H1 (cell line): ENCODE data around the gene RMND5B. TPM values are rescaled to one million over a fixed set of nuclear protein-coding genes. Genes with fewer than 3 reads are reported as not detected.

Experiments used
- CTCF ChIA-PET: fragments of 300-600 bp; sonication (Branson Sonifier 250); formaldehyde crosslinking; loops from one replicate; lab custom pipeline; 2021; ENCODE audit not compliant: partially characterized antibody; lab: Charles Lee
- POLR2A ChIA-PET: fragments of 300-600 bp; sonication (Branson Sonifier 250); formaldehyde crosslinking; loops from one replicate; lab custom pipeline; 2021; ENCODE audit warnings: inconsistent platforms; ENCODE audit not compliant: partially characterized antibody; lab: Charles Lee
- DNase-seq, 2 experiments: peaks; one replicate each; pipeline versions ENCODE4 v3.0.0 to v3.0.0-alpha.2; 2010 to 2022; ENCODE audit warnings: low spot score in 2 of 2, low read depth in 1 of 2, mixed read lengths in 1 of 2
- FAIRE-seq: peaks from 2 replicates; lab custom pipeline; 2011; peaks lifted over from hg19 to GRCh38; lab: Jason Lieb, UNC
- H2AFZ ChIP-seq: 2 replicates; pipeline ENCODE4 v1.8.1; 2012; ENCODE audit warnings: low read length, inconsistent platforms
- H2AK5ac ChIP-seq: 2 replicates; pipeline ENCODE4 v1.6.1; 2013; ENCODE audit warnings: low read depth, low read length
- H2BK120ac ChIP-seq: replicated peaks from 2 replicates; pipeline ENCODE3; 2013; ENCODE audit warnings: low read depth, low read length, inconsistent platforms
- H2BK12ac ChIP-seq: 2 replicates; pipeline ENCODE4 v1.6.1; 2013; ENCODE audit warnings: low read depth, low read length
- H2BK15ac ChIP-seq: 2 replicates; pipeline ENCODE4 v1.6.1; 2013; ENCODE audit warnings: low read length
- H2BK20ac ChIP-seq: 2 replicates; pipeline ENCODE4 v1.6.1; 2013; ENCODE audit warnings: low read length
- H2BK5ac ChIP-seq: 2 replicates; pipeline ENCODE4 v1.6.1; 2013; ENCODE audit warnings: low read depth, low read length
- H3K14ac ChIP-seq: 2 replicates; pipeline ENCODE4 v1.6.1; 2013; ENCODE audit warnings: inconsistent platforms; ENCODE audit not compliant: insufficient read length
- H3K18ac ChIP-seq: 2 replicates; pipeline ENCODE4 v1.6.1; 2013; ENCODE audit warnings: low read length; ENCODE audit errors: extremely low read depth
- H3K23ac ChIP-seq: 2 replicates; pipeline ENCODE4 v1.6.1; 2013; ENCODE audit warnings: inconsistent platforms; ENCODE audit not compliant: insufficient read length
- H3K23me2 ChIP-seq: 2 replicates; pipeline ENCODE4 v1.6.1; 2013; ENCODE audit warnings: low read depth, low read length
- H3K27ac ChIP-seq: 2 replicates; pipeline ENCODE4 v1.6.1; 2011; ENCODE audit warnings: low read depth, low read length, inconsistent platforms
- H3K27me3 ChIP-seq, 4 experiments: replicated peaks in 1 of 4; 1 replicate in 1 of 4; 2 replicates in 3 of 4; pipeline versions ENCODE4 v1.6.1 to v1.8.1; 2011 to 2013; ENCODE audit warnings: low read length in 3 of 4, mild to moderate bottlenecking in 3 of 4, inconsistent platforms in 2 of 4, mixed read lengths in 2 of 4, moderate library complexity in 1 of 4; ENCODE audit not compliant: control insufficient read depth in 3 of 4, insufficient read depth in 3 of 4; ENCODE audit errors: extremely low read depth in 1 of 4
- H3K36me3 ChIP-seq, 4 experiments: 2 replicates each; pipeline versions ENCODE4 v1.6.1 to v1.8.1; 2011 to 2013; ENCODE audit warnings: mild to moderate bottlenecking in 4 of 4, low read length in 3 of 4, moderate library complexity in 2 of 4, control low read depth in 1 of 4, inconsistent platforms in 1 of 4; ENCODE audit not compliant: insufficient read depth in 4 of 4, control insufficient read depth in 2 of 4
- H3K4ac ChIP-seq: replicated peaks from 2 replicates; pipeline ENCODE3; 2013; ENCODE audit warnings: low read length, low read depth, mixed read lengths, inconsistent platforms; ENCODE audit not compliant: insufficient read length
- H3K4me1 ChIP-seq, 4 experiments: replicated peaks in 1 of 4; 1 replicate in 1 of 4; 2 replicates in 3 of 4; pipeline versions ENCODE4 v1.6.1 to v1.8.1; 2011 to 2013; ENCODE audit warnings: low read length in 3 of 4, inconsistent platforms in 2 of 4, mixed read lengths in 1 of 4; ENCODE audit not compliant: insufficient read depth in 4 of 4, control insufficient read depth in 3 of 4
- H3K4me2 ChIP-seq, 2 experiments: 2 replicates each; pipeline versions ENCODE4 v1.6.1 to v1.8.1; 2011 to 2013; ENCODE audit warnings: low read depth in 2 of 2, low read length in 2 of 2, control low read depth in 1 of 2, inconsistent platforms in 1 of 2, mild to moderate bottlenecking in 1 of 2; ENCODE audit not compliant: insufficient read depth in 1 of 2
- H3K4me3 ChIP-seq, 4 experiments: fragments of 200-600, 300-600 bp in 1 of 4; sonication (generic), shearing (Covaris generic), sonication (Bioruptor Twin) in 1 of 4; 2 replicates each; pipeline versions ENCODE4 v1.5.1 to v1.8.1; 2011 to 2016; ENCODE audit warnings: low read length in 4 of 4, low read depth in 3 of 4, control low read depth in 2 of 4, inconsistent platforms in 2 of 4, mild to moderate bottlenecking in 2 of 4, mixed read lengths in 1 of 4, moderate library complexity in 1 of 4; ENCODE audit not compliant: insufficient read depth in 2 of 4; ENCODE audit errors: extremely low read depth in 1 of 4
- H3K56ac ChIP-seq: replicated peaks from 2 replicates; pipeline ENCODE3; 2013; ENCODE audit warnings: low read depth, mild to moderate bottlenecking, mixed read lengths, low read length, inconsistent platforms; ENCODE audit not compliant: insufficient read length
- H3K79me1 ChIP-seq: 2 replicates; pipeline ENCODE4 v1.6.1; 2013; ENCODE audit warnings: low read depth, low read length, control low read depth
- H3K79me2 ChIP-seq, 2 experiments: 2 replicates each; pipeline versions ENCODE4 v1.6.1 to v1.8.1; 2012 to 2013; ENCODE audit warnings: low read length in 2 of 2, mild to moderate bottlenecking in 2 of 2, inconsistent platforms in 1 of 2; ENCODE audit not compliant: insufficient read depth in 2 of 2, control insufficient read depth in 1 of 2
- H3K9ac ChIP-seq, 4 experiments: replicated peaks in 1 of 4; 1 replicate in 1 of 4; 2 replicates in 3 of 4; pipeline versions ENCODE4 v1.6.1 to v1.8.1; 2011 to 2013; ENCODE audit warnings: low read depth in 3 of 4, low read length in 3 of 4, control low read depth in 2 of 4, mild to moderate bottlenecking in 2 of 4, moderate library complexity in 2 of 4, inconsistent platforms in 1 of 4; ENCODE audit errors: extremely low read depth in 1 of 4
- H3K9me3 ChIP-seq, 2 experiments: 2 replicates each; pipeline versions ENCODE4 v1.6.1 to v1.8.1; 2012 to 2013; ENCODE audit warnings: mild to moderate bottlenecking in 2 of 2, moderate library complexity in 2 of 2, control low read depth in 1 of 2, inconsistent platforms in 1 of 2, low read depth in 1 of 2, low read length in 1 of 2, mixed read lengths in 1 of 2; ENCODE audit not compliant: insufficient read depth in 2 of 2
- H4K20me1 ChIP-seq, 2 experiments: replicated peaks in 1 of 2; 2 replicates each; pipeline versions ENCODE3 to v1.8.1; 2011 to 2013; ENCODE audit warnings: inconsistent platforms in 2 of 2, low read length in 2 of 2, mild to moderate bottlenecking in 1 of 2; ENCODE audit not compliant: insufficient read depth in 2 of 2, control insufficient read depth in 1 of 2
- H4K5ac ChIP-seq: 2 replicates; pipeline ENCODE4 v1.6.1; 2013; ENCODE audit warnings: low read length, low read depth, mixed read lengths, inconsistent platforms; ENCODE audit not compliant: insufficient read length
- H4K8ac ChIP-seq: 2 replicates; pipeline ENCODE4 v1.8.0; 2013; ENCODE audit warnings: mild to moderate bottlenecking, moderate library complexity, low read length, inconsistent platforms; ENCODE audit not compliant: insufficient read depth; ENCODE audit errors: extremely low read depth
- H4K91ac ChIP-seq: replicated peaks from 2 replicates; pipeline ENCODE3; 2013; ENCODE audit warnings: low read length, mixed read lengths, inconsistent platforms; ENCODE audit not compliant: insufficient read length
- ASH2L ChIP-seq: fragments of 200-600, 300-600 bp; sonication (generic); IDR thresholded peaks from one replicate; pipeline ENCODE4 v1.7.1; 2017; ENCODE audit warnings: low read length
- CHD1 ChIP-seq: IDR thresholded peaks from 2 replicates; pipeline ENCODE4 v1.6.1; 2012; ENCODE audit warnings: low read depth, low read length, improper control_type of control experiment
- CTBP2 ChIP-seq: IDR thresholded peaks from 2 replicates; pipeline ENCODE4 v1.7.0; 2011; ENCODE audit warnings: borderline replicate concordance, mild to moderate bottlenecking, moderate library complexity, mixed read lengths, low read length; ENCODE audit not compliant: insufficient read depth, insufficient read length
- FOSL1 ChIP-seq: IDR thresholded peaks from 2 replicates; pipeline ENCODE4 v1.6.1; 2011; ENCODE audit warnings: mild to moderate bottlenecking, low read depth, low read length, moderate library complexity; ENCODE audit not compliant: insufficient read depth
- JUN ChIP-seq: IDR thresholded peaks from 2 replicates; pipeline ENCODE4 v1.6.1; 2011; ENCODE audit warnings: low read depth, mild to moderate bottlenecking, improper control_type of control experiment, low read length
- TAF7 ChIP-seq: optimal IDR thresholded peaks from 2 replicates; pipeline ENCODE3; 2011; ENCODE audit warnings: low read depth, mild to moderate bottlenecking, inconsistent platforms, low read length, moderate library complexity, borderline replicate concordance
- TEAD4 ChIP-seq: IDR thresholded peaks from 2 replicates; pipeline ENCODE4 v1.6.1; 2012; ENCODE audit warnings: low read depth, low read length, inconsistent platforms, mixed read lengths
- WGBS, 2 experiments: shearing (Covaris generic) in 1 of 2; methylation state at CpG; one replicate each; pipeline versions ENCODE4 v1.1.6 to v1.1.7; 2013 to 2015; ENCODE audit warnings: low lambda C conversion rate in 2 of 2, mixed read lengths in 2 of 2, inconsistent platforms in 1 of 2, low coverage in 1 of 2, missing lambda C conversion rate in 1 of 2; ENCODE audit not compliant: insufficient replicate concordance in 2 of 2, insufficient coverage in 1 of 2, insufficient read length in 1 of 2; ENCODE audit errors: extremely low coverage in 1 of 2, missing lambda C conversion rate in 1 of 2; 5-methylcytosine and 5-hydroxymethylcytosine counted together
- polyA plus RNA-seq, 7 experiments: library from polyadenylated mRNA; depleted of rRNA in 3 of 7; stranded (reverse) in 5 of 7; unstranded in 2 of 7; fragments of >200 nt in 5 of 7; fragments of 200-250 nt in 2 of 7; gene quantifications; 1 replicate in 5 of 7; 2 replicates in 1 of 7; 4 replicates in 1 of 7; pipeline versions ENCODE4 v1.2.1 to v1.2.3, GENCODE V29; 2011 to 2013; ENCODE audit warnings: missing spikeins in 2 of 7, mixed read lengths in 2 of 7
- total RNA-seq: library from RNA; stranded (reverse); fragmentation: NEBNext Ultra II Directional; extraction: Animal tissue kit (Norgen Biotek cat#: 25700); gene quantifications from 2 replicates; pipeline ENCODE4 v1.2.1, GENCODE V29; 2021

Gene RMND5B
- total and polyA plus RNA-seq, 2 of the 8 experiments (the other 6 are each of a cell fraction or from before 2014, with no cell fraction given) = 75.9 to 90.2 TPM

GRCh38 chr5:178098685-178099084, 32.1 kb upstream of the RMND5B start:
- Histone ChIP-seq H4K5ac (no peak overlapping the region), H3K23me2 (no peaks in the 10 kb centered on the region; the same call in 1 of the 2 replicates), H2BK5ac (no peak overlapping the region), H3K9me3 (no peaks in the 10 kb centered on the region), H3K14ac (no peak overlapping the region), H2BK15ac (no peak overlapping the region), H3K79me1 (no peaks in the 10 kb centered on the region), H3K4ac (no peak overlapping the region), H3K36me3 (no peaks in the 10 kb centered on the region), H3K4me2 (no peak overlapping the region), H3K9ac (no peak overlapping the region), H3K18ac (no peak overlapping the region), H2AFZ (no peak overlapping the region), H4K8ac (no peak overlapping the region), H3K27ac (no peak overlapping the region), H3K4me1 (no peaks in the 10 kb centered on the region), H4K91ac (no peak overlapping the region), H3K4me3 (no peak overlapping the region), H2BK12ac (no peak overlapping the region), H3K79me2 (no peaks in the 10 kb centered on the region), H3K23ac (no peak overlapping the region), H2AK5ac (no peak overlapping the region), H2BK120ac (no peak overlapping the region), H3K56ac (no peak overlapping the region), H2BK20ac (no peak overlapping the region), H3K27me3 (no peaks in the 10 kb centered on the region), H4K20me1 (no peaks in the 10 kb centered on the region)
- POLR2A ChIA-PET = interaction anchor here (1.1 to 1.4 kb wide), 3 partner anchors 16 to 47 kb away, joined by 3 to 7 read pairs (median 3); no protein-coding TSS in a partner anchor
- WGBS, 2 experiments = 98% methylated on average over 7 of the region's 7 CpGs; no CpG with 5 or more reads in 1 of the 2 experiments
- TF ChIP-seq CHD1 (no peak), CTBP2 (no peak), TAF7 (no peak), JUN (no peak), FOSL1 (no peak), ASH2L (no peak), TEAD4 (no peak)
- CTCF ChIA-PET = interaction anchor here (1.0 to 2.6 kb wide), 5 partner anchors 9 to 25 kb away, joined by 3 to 16 read pairs (median 3); no protein-coding TSS in a partner anchor
- FAIRE-seq (no peak), DNase-seq (no peak)
